SK-N-MC (cell line): ENCODE measurements around the gene OLFM4.

ENCODE experiments used
- EZH2 ChIP-seq: fragments of 200-600 bp; sonication (generic); IDR thresholded peaks from one replicate; pipeline ENCODE4 v1.6.1; 2017; ENCODE audit warnings: antibody characterized with exemption
- FOXP2 ChIP-seq: optimal IDR thresholded peaks from 2 replicates; pipeline ENCODE3; 2011; ENCODE audit warnings: mild to moderate bottlenecking, moderate library complexity; ENCODE audit not compliant: insufficient read depth; ENCODE audit errors: extremely low read length, control extremely low read depth
- POLR2AphosphoS5 ChIP-seq: IDR thresholded peaks from 2 replicates; pipeline ENCODE4 v1.6.1; 2012; ENCODE audit warnings: mild to moderate bottlenecking, low read depth, low read length, borderline replicate concordance

- TF ChIP-seq EZH2 (no peak), POLR2AphosphoS5 (no peak), FOXP2 (no peak)
These were observed 30.4 kb upstream of the OLFM4 start for GRCh38 chr13:52997951-52998876.
